Measurements from ENCODE around the gene RGSL1. TPM values are rescaled to one million over a fixed set of nuclear protein-coding genes. Genes with fewer than 3 reads are reported as not detected.

RGSL1 gene
- total RNA-seq, 2 experiments from 2014 or later: not detected

GRCh38 chr1:182473556-182473955 is 23.6 kb downstream of the RGSL1 start:
- Mint-ChIP-seq H3K4me3 (no peak overlapping the region), H3K36me3 (ENCODE audit: low read depth) (no peaks in the 10 kb centered on the region), H3K27me3 (peaks cover 34% of the 10 kb centered on the region), H3K4me1 (ENCODE audit: low read depth) (no peaks in the 10 kb centered on the region), H3K27ac (no peak overlapping the region), H3K9me3 (peaks cover 2% of the 10 kb centered on the region)
- POLR2A ChIA-PET: no interaction called here
- ATAC-seq (ENCODE audit: poor library complexity) (no peak), DNase-seq (no peak)
- Histone ChIP-seq H3K27me3 (ENCODE audit: control insufficient read depth in 1 of 2, insufficient read depth in 2 of 2, low read length in 2 of 2) (peaks cover 0 to 3% of the 10 kb centered on the region in 2 experiments), H3K27ac (ENCODE audit: low read depth in 1 of 2, low read length in 2 of 2) (no peak overlapping the region), H3K4me3 (ENCODE audit: low read length) (no peak overlapping the region), H3K9me3 (ENCODE audit: control insufficient read depth in 1 of 2, insufficient read depth in 1 of 2, low read length in 2 of 2) (peaks cover 0 to 10% of the 10 kb centered on the region in 2 experiments), H3K36me3 (ENCODE audit: insufficient read depth, low read length) (no peaks in the 10 kb centered on the region), H3K4me1 (ENCODE audit: insufficient read depth, low read length) (no peaks in the 10 kb centered on the region)
- CTCF ChIA-PET: no interaction called here
- TF ChIP-seq, protein P1, sequence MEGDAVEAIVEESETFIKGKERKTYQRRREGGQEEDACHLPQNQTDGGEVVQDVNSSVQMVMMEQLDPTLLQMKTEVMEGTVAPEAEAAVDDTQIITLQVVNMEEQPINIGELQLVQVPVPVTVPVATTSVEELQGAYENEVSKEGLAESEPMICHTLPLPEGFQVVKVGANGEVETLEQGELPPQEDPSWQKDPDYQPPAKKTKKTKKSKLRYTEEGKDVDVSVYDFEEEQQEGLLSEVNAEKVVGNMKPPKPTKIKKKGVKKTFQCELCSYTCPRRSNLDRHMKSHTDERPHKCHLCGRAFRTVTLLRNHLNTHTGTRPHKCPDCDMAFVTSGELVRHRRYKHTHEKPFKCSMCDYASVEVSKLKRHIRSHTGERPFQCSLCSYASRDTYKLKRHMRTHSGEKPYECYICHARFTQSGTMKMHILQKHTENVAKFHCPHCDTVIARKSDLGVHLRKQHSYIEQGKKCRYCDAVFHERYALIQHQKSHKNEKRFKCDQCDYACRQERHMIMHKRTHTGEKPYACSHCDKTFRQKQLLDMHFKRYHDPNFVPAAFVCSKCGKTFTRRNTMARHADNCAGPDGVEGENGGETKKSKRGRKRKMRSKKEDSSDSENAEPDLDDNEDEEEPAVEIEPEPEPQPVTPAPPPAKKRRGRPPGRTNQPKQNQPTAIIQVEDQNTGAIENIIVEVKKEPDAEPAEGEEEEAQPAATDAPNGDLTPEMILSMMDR (IDR thresholded peaks at IDR 0.05): no peak
- intact Hi-C loops (cut with DNase I, micrococcal nuclease): no loop called here

GRCh38 chr1:182476625-182477024 is 26.7 kb downstream of the RGSL1 start:
- POLR2A ChIA-PET: no interaction called here
- peaks cover 0 to 16% of the 10 kb centered on the region in 2 experiments for H3K9me3 ChIP-seq (ENCODE audit: control insufficient read depth in 1 of 2, insufficient read depth in 1 of 2, low read length in 2 of 2)
- H3K27me3 ChIP-seq (ENCODE audit: control insufficient read depth in 1 of 2, insufficient read depth in 2 of 2, low read length in 2 of 2): no peaks in the 10 kb centered on the region
- no peak overlapping the region for H3K4me3 ChIP-seq (ENCODE audit: low read length)
- no peak for DNase-seq
- H3K36me3 Mint-ChIP-seq (ENCODE audit: low read depth): no peaks in the 10 kb centered on the region
- TF ChIP-seq, protein P1 (IDR thresholded peaks at IDR 0.05): no peak
- H3K4me1 ChIP-seq (ENCODE audit: insufficient read depth, low read length): no peaks in the 10 kb centered on the region
- H3K27ac Mint-ChIP-seq: no peak overlapping the region
- H3K27ac ChIP-seq (ENCODE audit: low read depth in 1 of 2, low read length in 2 of 2): no peak overlapping the region
- ATAC-seq (ENCODE audit: poor library complexity): no peak
- H3K36me3 ChIP-seq (ENCODE audit: insufficient read depth, low read length): no peaks in the 10 kb centered on the region
- CTCF ChIA-PET: no interaction called here
- H3K4me3 Mint-ChIP-seq: no peak overlapping the region
- peaks cover 26% of the 10 kb centered on the region for H3K27me3 Mint-ChIP-seq
- intact Hi-C loops (cut with DNase I, micrococcal nuclease): no loop called here
- no peaks in the 10 kb centered on the region for H3K4me1 Mint-ChIP-seq (ENCODE audit: low read depth)
- peaks cover 2% of the 10 kb centered on the region for H3K9me3 Mint-ChIP-seq

- POLR2A ChIA-PET: no interaction called here
- Histone ChIP-seq H3K27ac (ENCODE audit: low read depth in 1 of 2, low read length in 2 of 2) (no peak overlapping the region), H3K4me3 (ENCODE audit: low read length) (no peak overlapping the region), H3K36me3 (ENCODE audit: insufficient read depth, low read length) (no peaks in the 10 kb centered on the region), H3K4me1 (ENCODE audit: insufficient read depth, low read length) (no peaks in the 10 kb centered on the region), H3K27me3 (ENCODE audit: control insufficient read depth in 1 of 2, insufficient read depth in 2 of 2, low read length in 2 of 2) (no peaks in the 10 kb centered on the region), H3K9me3 (ENCODE audit: control insufficient read depth in 1 of 2, insufficient read depth in 1 of 2, low read length in 2 of 2) (peaks cover 0 to 16% of the 10 kb centered on the region in 2 experiments)
- CTCF ChIA-PET: no interaction called here
- H3K9me3 Mint-ChIP-seq: peaks cover 2% of the 10 kb centered on the region
- intact Hi-C loops (cut with DNase I, micrococcal nuclease): no loop called here
- no peak overlapping the region for H3K27ac Mint-ChIP-seq
- H3K27me3 Mint-ChIP-seq: peaks cover 22% of the 10 kb centered on the region
- DNase-seq: no peak
- no peaks in the 10 kb centered on the region for H3K4me1 Mint-ChIP-seq (ENCODE audit: low read depth)
- no peaks in the 10 kb centered on the region for H3K36me3 Mint-ChIP-seq (ENCODE audit: low read depth)
- no peak for ATAC-seq (ENCODE audit: poor library complexity)
- no peak overlapping the region for H3K4me3 Mint-ChIP-seq
- TF ChIP-seq, protein P1 (IDR thresholded peaks at IDR 0.05): no peak
Observed at GRCh38 chr1:182478238-182478637, 28.3 kb downstream of the RGSL1 start.

All from CD4-positive, alpha-beta T cell (primary cell).